CD4-positive, alpha-beta T cell treated with Interleukin-21 for 1 hour (primary cell): Measurements from ENCODE around the gene TMEM51.

Experiments used
- DNase-seq: peaks from one replicate; pipeline ENCODE4 v3.0.0-alpha.2; 2020

The TMEM51 gene

DNA sequence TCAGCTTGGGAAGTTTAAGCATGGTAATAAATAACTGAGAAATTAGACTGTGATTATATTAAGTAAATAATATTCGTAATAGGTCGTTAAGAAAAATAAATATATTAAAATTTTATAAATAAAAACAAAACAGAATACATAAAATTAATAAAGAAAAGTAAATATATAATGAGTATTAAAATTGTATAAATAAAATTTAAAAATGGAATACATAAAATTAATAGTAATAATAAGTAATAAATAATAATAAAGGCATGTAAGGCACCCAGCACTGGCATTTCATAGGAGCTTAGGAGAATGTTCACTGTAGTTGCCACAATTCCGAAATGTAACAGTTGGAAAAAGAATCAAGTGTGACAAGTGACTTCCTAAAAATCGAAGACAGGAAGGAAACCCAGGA, 47.7 kb downstream of the TMEM51 start:
- no peak for DNase-seq

DNA sequence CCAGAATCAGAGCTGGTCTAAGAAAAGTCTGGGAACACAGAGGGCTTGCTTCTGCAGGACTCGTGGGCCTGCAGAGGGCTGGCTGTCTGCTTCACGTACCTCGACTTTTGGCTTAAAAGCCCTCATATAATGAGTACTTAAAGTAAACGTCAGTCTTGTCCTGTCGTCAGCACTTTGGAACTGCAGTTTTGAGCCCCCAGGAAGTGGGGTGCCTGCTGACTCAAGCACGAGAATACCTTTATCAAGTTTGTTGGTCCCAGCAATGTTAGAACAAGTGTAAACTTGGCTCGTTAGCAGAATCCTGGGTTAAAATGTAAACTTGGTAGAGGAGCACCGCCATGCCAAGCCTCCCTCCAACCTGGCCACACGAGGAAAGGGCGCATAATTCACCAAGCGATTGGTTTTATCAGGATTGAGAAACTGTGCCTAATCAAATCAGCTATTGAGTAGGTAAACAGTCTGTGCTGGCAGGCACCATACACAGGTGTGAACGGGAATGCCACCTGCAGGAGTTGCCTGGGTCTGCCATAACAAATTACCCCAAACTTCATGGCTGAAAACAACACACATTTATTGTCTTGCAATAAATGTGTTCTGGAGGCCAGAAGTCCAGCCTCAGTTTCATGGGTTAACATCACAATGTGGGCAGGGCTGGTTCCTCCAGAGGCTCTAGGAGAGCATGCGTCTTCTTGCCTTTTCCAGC, 48.5 kb downstream of the TMEM51 start:
- DNase-seq: no peak

DNA sequence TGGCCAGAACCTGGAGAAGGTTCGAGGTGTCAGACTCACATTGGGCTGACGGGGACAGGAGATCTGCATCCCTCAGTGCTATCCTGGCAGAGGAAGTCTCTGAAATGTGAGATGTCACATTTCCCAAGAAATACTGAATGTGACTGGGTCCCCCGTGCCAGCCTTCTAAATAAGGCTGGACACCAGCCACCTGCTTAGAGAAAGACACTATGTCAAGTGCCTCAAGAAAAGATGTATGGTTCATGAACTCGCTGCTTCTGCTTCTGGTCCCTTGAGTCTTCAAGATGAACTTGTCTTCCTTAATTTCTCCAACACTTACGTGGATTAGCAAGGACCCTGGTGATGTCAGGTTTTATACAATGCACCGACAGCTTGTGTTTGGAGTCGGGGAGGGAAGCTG, 51.4 kb downstream of the TMEM51 start:
- DNase-seq: no peak

DNA sequence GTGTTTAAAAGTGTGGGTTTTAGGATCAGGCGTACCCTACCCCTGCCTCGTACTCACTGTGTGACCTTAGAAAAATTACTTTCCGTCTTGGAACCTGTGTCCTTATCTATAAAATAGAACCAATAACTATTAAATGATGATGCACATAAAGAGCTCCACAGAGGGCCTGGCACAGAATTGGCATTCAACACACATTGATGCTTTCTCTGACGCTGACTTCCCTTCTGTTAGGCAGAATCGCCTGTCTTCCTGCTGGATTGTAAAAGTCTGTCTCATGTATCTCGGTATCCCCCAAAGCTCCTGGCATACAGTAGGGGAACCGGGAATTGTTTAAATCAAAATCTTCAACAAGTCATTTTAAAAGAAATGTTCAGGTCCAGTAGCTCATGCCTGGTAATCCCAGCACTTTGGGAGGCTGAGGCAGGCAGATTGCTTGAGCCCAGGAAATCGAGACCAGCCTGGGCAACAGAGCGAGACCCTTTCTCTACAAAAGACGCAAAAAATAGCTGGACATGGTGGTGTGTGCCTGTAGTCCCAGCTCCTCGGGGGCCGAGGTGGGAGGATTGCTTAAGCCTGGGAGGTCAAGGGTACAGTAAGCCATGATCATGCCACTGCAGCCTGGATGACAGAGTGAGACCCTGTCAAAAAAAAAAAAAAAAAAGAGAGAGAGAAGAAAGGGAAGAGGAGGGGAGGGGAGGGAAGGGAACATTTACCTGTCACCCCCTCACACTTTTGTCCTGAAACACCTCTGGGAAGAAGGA, 52.2 kb downstream of the TMEM51 start:
- DNase-seq: no peak

DNA sequence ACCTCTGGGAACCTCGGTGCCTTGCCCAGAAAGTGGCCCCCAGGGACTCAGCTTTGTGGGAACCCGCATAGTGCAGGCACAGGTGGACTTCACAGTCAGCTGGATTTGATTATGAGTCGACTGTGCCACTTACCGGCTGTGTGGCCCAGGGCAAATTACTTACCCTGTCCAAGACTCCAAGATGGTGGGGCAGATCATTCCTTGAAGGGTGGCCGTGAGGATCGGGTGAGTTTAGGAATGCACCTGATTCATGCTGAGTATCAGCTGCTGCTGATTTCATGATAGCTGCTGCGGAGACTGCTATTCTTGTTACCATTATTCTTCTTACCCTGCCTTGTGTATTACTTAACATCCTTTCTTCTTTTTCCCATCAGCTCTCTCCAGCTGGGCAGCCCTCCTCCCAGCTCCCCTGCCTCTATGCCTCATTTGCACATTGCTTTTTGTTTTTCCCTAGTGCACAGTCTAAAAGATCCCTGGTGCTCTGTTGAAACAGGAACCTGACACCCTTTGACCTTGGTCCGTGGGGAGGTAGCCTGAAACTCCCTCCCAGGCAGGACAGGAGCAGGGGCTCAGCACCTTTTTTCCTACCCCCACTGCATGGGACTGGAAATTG, 53.0 kb downstream of the TMEM51 start:
- DNase-seq: no peak

DNA sequence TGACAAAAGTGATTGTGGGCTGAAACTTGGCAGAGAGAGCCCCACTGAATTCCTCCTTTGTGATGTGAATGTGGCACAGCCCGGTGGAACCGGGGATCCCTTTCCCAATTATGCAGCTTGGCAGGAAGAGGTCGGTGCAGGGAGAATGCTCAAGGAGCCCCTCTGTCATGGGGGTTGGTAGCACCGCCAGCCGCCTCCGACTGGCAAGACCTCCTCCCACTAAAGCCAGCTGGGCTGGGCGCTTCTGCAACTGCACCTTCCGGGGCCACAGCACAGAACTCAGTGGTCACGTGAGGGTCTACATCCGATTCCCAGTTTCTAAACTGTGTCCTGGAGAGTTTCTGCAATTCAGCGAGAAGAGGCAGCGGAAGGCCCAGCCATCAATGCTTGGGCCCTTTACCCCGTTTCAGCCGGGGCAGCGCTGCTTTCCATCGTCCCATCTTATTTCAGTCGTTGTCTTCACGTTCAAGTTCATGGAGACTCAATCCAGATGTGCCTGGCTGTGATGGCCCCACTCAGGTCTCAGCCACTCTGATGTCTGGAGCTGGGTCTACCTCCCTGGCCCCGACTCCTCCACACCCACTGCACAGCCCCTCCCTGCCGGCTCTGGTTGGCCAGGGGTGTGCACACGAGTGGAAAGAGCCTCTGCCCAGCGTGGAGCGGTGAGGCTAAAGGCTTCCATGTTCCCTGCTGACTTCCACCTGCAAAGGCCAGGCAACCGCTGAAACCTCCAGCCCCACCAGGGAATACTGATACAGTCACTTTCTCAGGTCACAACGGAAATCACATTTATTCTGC, 53.7 kb downstream of the TMEM51 start:
- DNase-seq: no peak

DNA sequence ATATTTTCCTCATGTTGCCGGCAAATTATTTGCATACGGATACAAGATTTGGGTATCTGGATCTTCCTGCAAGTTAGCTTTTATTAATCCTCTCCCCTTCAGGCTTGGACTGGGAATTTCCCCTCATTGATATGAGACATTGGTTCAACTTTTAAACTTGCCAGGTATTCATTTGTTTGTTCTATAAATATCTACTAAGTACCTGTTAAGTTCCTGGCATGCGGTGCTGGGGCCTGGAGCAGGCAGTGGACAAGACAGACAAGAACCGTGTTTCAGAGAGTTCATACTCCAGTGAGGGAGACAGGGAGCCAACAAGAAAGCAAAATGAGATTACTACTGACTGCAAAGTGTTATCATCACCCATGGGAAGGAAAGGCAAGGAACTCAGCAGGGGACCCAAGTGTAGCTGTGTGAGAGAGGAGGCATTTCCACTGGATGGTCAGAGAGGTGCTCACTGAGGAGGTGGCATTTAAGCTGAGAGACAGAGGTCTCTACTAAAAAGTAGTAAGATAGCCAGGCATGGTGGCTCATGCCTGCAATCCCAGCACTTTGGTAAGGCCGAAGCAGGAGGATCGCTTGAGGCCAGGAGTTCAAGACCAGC, 54.4 kb downstream of the TMEM51 start:
- no peak for DNase-seq

DNA sequence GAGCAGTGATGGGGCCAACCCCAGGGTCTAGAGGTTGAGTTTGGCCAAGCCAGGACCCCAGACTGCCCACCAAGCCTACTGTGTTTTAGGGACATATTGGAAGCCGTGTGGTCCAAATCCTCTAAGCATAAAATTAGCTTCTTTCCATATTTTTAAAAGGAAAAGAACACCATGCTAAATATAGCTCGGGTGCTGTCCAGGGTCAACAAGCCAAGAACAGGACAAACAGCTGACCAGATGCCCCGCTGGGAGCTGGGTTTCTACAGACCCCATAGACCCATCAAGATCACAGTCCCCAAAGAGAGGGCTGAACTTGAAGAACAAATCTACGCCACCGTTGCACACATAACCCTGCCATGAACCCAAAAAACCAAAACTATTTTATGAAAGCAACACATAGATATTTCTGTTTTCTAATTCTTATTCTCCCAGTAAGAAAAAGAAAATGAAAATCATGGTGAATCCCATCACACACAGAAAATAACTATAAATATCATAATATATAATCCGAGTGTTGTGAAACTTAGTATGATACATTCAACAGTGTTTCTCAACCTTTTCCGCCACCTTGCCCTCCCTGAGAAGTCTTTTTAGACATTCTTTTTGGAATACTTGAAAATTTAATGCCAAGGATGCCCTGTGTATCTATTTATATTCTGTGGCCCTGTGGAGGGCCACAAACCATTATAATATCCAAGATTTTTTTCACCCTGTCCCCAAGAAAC, 57.3 kb downstream of the TMEM51 start:
- no peak for DNase-seq

DNA sequence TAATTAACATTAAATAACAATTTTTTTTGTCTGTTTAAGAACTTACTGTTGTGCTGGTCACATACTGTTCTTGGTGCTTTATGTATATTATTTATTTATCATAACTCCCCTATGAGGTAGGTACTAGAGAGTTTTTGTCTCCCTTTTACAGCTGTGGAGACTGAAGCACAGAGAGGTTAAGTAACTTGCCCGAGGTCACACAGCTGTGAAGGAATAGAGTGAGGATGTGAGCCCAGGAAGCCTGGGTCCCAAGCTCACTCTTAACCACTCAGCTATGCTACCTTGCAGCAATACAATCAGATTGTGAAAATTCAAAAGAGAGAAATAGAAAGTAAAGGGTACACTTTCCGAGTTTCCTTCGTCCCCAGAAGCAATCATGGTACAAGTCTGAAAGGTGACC, 57.9 kb downstream of the TMEM51 start:
- DNase-seq: no peak

DNA sequence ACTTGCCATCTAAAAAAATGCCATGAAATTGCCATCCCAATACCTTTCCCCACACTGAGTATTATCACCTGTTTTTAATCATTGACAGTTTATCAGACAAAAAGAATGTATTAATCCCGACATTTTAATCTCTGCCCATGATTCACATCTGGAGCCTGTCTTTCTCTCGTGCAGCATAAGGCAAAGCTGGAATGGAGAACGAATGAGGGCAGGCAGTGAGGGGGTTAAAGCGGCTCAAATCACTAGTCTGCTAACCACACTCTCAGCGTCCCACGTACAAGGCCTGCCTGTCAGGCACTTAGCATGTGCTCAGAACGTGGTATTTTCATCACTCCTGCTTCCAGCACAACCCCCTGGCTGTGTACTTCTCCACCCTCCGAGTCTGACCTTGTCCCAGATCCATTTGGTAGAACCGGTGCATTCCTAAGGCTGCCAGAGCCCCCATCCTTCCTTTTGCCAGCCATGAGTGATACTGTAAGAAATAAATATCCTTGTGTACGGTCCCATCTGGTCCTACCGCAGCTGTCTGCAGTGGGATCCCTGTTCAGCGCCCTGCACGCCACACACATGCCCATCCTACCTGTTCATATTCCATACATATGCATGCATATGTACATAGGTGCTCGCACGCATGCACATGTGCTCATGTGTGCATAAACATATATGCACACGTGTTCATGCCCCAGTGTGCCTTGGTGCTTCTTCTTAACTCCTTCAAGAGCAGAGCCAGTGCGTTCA, 58.8 kb downstream of the TMEM51 start:
- no peak for DNase-seq

DNA sequence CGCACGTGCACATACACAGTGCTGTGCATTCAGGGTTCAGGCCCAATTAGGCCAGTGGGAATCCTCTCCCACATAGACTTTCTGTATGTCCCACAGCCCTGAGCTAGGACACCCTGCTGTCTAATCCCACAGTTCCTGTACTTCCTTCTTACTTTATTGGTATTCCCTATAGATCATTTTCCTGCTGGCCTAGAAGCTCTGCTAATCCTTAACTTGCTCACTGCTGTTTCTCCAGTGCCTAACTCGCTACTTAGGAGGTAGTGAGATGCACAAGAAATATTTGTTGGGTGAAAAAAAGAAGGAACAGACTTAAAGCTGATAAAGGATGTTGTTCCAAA, 59.4 kb downstream of the TMEM51 start:
- no peak for DNase-seq

DNA sequence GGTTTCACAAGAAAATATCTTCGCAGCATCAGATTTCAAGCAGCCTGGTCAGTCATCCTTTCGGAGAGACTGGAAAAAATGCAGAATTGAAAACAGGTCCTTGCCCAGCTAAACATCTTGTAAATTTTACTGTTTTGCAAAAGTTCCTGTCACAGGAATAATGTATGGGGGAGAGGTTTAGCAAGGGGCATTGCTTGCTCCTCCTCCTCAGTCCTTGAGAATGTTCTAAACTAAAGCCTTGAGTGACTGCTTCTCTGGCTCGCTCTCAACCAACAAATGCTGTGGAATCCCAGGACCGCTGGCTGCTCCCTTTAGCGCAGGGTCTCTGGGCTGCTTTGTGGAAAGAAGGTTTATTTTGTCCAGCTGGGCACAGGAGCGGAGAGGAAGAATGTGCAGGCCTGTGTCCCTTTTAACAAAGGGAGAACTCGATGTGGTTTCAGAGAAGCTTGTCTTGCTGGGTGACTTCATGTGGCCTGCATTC, 59.8 kb downstream of the TMEM51 start:
- no peak for DNase-seq

DNA sequence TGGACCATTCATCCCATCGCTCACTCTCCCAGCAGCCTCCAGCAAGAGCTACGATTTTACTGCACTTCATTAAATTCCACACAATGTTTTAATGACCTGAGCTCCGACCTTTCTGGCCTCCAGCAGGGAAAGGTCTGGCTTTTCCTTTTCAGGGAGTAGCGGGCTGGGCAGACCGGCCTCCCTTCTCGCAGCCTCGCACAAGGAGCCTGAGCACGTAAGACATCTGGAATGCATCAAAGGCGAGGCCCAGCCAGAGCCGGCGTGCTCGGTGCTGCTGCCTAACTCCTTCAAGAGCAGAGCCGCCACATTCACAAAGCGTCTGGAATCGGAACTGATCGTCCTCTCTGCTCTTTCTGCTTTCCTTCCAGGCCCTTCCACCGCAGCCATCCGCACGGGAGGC, 61.0 kb downstream of the TMEM51 start:
- DNase-seq: no peak

DNA sequence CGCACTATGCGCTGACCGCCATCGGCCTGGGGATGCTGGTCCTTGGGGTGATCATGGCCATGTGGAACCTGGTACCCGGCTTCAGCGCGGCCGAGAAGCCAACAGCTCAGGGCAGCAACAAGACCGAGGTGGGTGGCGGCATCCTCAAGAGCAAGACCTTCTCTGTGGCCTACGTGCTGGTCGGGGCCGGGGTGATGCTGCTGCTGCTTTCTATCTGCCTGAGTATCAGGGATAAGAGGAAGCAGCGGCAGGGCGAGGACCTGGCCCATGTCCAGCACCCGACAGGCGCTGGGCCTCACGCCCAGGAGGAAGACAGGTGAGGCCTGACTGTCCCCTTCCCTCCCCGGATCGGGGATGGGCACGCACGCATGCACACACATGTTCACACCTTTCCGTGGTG, 61.6 kb downstream of the TMEM51 start:
- DNase-seq: no peak

DNA sequence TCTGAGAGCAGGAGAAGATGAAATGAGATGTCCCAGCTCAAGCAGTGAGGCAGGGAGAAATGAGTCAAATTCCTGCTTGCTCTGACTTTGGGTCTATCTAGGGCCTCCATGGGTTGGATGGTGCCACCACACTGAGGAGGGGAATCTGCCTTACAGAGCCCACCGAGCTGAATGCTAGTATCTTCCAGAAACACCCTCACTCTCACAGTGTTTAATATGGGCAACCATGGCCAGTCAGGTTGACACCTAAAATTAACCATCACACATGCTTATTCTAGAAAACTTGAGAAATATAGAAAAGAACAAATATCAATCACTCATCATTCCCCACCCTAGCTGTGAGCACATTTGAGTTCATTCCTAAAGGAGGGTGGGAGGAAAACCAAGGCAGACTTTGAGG, 64.1 kb downstream of the TMEM51 start:
- DNase-seq: no peak

DNA sequence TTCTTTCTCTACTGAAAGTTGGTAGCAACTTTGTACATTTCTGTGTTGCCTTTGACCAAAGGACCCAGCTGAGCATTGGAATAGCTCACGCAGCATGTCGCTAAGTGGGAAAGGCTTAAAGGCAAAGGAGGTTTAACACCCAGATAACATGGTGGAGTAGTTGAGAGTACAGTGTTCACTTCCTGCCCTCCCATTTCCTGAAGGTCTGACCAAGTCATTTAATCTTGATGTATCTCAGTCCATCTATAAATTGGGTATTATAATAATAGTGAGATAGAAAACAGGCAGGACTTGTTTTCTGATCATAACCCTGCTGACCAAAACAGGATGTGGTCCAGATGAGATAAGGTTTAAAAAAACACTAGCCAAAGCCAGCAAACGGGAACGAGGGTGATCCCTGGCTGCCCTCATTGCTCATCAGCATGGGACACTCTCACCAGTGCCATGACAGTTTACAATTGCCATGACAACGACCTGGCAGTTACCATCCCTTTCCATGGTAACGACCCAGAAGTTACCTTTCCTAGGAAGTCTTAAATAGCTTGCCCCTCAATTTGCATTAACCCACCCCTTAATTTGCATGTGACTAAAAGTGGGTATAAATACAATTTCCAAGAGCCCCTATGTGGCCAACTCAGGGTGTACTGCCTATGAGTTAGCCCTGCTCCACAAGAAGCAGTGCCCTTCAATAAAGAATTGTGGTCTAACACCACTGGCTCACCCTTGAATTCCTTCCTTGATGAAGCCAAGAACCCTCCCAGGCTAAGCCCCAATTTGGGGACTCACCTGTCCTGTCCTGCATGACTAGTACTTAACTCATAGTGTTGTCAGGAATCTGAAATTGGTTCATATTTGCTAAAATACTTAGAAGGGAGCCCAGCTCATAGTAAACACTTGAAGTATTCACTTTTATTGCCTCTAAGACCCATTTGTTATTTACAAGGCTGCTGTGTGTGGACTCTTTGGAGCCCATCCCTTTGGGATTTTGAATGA, 65.0 kb downstream of the TMEM51 start:
- DNase-seq: peak; percentile 4

DNA sequence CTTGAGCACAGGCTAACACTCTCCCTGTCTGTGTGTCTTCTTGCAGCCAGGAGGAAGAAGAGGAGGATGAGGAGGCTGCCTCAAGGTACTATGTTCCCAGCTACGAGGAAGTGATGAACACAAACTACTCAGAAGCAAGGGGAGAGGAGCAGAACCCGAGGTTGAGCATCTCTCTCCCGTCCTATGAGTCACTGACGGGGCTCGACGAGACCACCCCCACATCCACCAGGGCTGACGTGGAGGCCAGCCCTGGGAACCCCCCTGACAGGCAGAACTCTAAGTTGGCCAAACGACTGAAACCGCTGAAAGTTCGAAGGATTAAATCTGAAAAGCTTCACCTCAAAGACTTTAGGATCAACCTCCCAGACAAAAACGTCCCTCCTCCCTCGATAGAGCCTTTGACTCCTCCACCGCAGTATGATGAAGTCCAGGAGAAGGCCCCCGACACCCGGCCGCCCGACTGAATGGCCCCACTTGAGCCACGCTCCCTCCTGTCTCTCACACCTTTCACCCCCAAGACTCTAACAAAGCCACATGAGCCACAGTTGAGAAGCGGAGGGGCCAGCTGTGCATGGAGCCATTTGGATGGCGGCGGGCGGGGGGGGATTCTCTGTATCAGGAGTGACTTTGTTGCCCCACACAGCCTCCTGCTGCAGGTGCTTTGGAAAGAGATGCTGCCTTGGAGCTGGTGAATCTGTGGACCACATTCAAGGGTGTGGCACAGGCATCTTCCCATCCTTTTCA, 65.9 kb downstream of the TMEM51 start:
- DNase-seq: no peak

DNA sequence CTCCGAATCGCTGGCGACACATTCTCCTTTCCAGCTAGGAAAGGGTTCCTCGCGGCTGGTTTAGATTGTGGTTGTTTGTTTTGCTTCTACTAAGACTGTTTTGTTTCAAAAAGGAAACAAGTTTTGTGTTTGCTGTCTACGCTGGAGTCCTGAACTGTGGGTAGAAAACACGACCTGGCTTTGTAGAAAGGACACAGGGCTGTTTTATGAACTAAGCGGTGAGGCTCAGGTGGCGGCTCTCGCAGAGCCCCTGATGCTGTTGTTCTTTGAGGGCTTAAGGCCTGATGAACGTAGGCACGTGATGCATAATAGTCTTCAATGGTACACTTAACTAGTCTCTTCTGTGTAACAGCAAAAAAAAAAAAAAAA, 66.5 kb downstream of the TMEM51 start:
- DNase-seq: no peak

DNA sequence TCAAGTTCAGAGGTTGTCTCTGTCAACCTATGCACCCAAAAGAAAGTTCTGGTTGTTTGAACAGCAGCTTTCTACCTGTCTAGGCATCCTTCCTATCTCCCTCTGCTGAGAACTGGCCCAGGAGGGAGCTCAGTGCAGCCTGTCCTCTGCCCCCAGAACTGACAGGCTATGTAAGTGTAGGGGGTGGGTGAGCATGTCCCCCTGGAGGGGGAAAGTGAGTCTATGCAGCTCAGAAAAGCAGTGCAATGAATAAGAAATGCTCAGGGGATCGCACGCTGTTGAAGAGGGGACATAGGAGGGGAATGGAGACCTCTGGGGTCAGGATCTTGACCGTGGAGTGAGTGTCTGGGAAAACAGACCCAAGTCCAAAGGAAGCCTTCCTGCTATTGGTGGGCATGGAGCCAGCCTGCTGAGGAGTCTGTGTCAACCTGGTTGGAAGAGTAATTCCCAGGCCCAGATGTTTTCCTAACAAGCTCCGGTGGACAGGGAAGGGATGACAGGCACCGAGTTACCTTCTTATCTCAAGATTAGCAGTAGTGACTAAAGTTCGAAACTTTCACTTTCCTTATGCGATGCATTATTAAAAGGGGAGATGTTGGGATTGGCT, 67.4 kb downstream of the TMEM51 start:
- no peak for DNase-seq
